OCI-LY3 (cell line): ENCODE data around the gene MXRA8.

Source experiments
- H2AFZ ChIP-seq: fragments of 200-600, 300-600 bp; shearing (Covaris generic); 2 replicates; pipeline ENCODE4 v1.6.0; 2014; ENCODE audit warnings: antibody characterized with exemption, low read depth, low read length
- H3K27ac ChIP-seq: fragments of 200-600, 300-600 bp; sonication (generic); 2 replicates; pipeline ENCODE4 v1.5.1; 2014; ENCODE audit warnings: mild to moderate bottlenecking, low read length, moderate library complexity, mixed read lengths
- H3K27me3 ChIP-seq: fragments of 200-600, 300-600 bp; sonication (generic); 2 replicates; pipeline ENCODE4 v1.6.1; 2014; ENCODE audit warnings: low read depth, low read length, mixed read lengths
- H3K36me3 ChIP-seq: fragments of 200-600, 300-600 bp; sonication (generic); replicated peaks from 2 replicates; pipeline ENCODE3; 2014; ENCODE audit warnings: low read depth, low read length, mixed read lengths
- H3K4me1 ChIP-seq: fragments of 300-600, 200-600 bp; sonication (generic); 2 replicates; pipeline ENCODE4 v1.6.1; 2014; ENCODE audit warnings: low read length, mixed read lengths
- H3K4me2 ChIP-seq: fragments of 200-600, 300-600 bp; sonication (generic); 2 replicates; pipeline ENCODE4 v1.6.1; 2014; ENCODE audit warnings: low read length, mixed read lengths
- H3K4me3 ChIP-seq: fragments of 300-600, 200-600 bp; sonication (generic); 2 replicates; pipeline ENCODE4 v1.5.1; 2014; ENCODE audit warnings: antibody characterized with exemption, mild to moderate bottlenecking, low read length, moderate library complexity
- H3K79me2 ChIP-seq: fragments of 300-600, 200-600 bp; shearing (Covaris generic); 2 replicates; pipeline ENCODE4 v1.6.1; 2014; ENCODE audit warnings: mild to moderate bottlenecking, low read length, mixed read lengths
- H3K9ac ChIP-seq: fragments of 300-600, 200-600 bp; shearing (Covaris generic); 2 replicates; pipeline ENCODE4 v1.6.0; 2014; ENCODE audit warnings: mild to moderate bottlenecking, low read length, moderate library complexity
- H3K9me3 ChIP-seq: fragments of 200-600, 300-600 bp; shearing (Covaris generic); 2 replicates; pipeline ENCODE4 v1.6.1; 2014; ENCODE audit warnings: low read length, mixed read lengths; ENCODE audit not compliant: insufficient read depth
- H4K20me1 ChIP-seq: fragments of 200-600, 300-600 bp; sonication (generic); 2 replicates; pipeline ENCODE4 v1.6.1; 2016; ENCODE audit warnings: low read length, mixed read lengths; ENCODE audit not compliant: insufficient read depth
- EZH2phosphoT487 ChIP-seq: fragments of 200-600 bp; shearing (Covaris generic); IDR thresholded peaks from 2 replicates; pipeline ENCODE4 v1.6.1; 2018; ENCODE audit warnings: antibody characterized with exemption, mixed run types, low read depth
- TF ChIP-seq, protein P1 (sequence below): fragments of 200-600, 300-600 bp; sonication (generic); IDR thresholded peaks from 2 replicates; pipeline ENCODE4 v1.5.1; 2014; ENCODE audit warnings: antibody characterized with exemption, low read length, low read depth

MXRA8 gene

DNA sequence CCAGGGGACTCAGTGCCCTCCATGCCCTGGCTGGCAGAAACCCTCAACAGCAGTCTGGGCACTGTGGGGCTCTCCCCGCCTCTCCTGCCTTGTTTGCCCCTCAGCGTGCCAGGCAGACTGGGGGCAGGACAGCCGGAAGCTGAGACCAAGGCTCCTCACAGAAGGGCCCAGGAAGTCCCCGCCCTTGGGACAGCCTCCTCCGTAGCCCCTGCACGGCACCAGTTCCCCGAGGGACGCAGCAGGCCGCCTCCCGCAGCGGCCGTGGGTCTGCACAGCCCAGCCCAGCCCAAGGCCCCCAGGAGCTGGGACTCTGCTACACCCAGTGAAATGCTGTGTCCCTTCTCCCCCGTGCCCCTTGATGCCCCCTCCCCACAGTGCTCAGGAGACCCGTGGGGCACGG, 30.1 kb downstream of the MXRA8 start:
- peaks cover 4% of the 10 kb centered on the region for H3K36me3 ChIP-seq
- no peak overlapping the region for H3K9ac ChIP-seq
- H3K4me2 ChIP-seq, result no peak overlapping the region
- peaks cover 12% of the 10 kb centered on the region for H3K4me1 ChIP-seq
- H3K9me3 ChIP-seq, result no peaks in the 10 kb centered on the region
- H3K79me2 ChIP-seq, result peaks cover 23% of the 10 kb centered on the region
- TF ChIP-seq EZH2phosphoT487, result no peak
- TF ChIP-seq, protein P1, sequence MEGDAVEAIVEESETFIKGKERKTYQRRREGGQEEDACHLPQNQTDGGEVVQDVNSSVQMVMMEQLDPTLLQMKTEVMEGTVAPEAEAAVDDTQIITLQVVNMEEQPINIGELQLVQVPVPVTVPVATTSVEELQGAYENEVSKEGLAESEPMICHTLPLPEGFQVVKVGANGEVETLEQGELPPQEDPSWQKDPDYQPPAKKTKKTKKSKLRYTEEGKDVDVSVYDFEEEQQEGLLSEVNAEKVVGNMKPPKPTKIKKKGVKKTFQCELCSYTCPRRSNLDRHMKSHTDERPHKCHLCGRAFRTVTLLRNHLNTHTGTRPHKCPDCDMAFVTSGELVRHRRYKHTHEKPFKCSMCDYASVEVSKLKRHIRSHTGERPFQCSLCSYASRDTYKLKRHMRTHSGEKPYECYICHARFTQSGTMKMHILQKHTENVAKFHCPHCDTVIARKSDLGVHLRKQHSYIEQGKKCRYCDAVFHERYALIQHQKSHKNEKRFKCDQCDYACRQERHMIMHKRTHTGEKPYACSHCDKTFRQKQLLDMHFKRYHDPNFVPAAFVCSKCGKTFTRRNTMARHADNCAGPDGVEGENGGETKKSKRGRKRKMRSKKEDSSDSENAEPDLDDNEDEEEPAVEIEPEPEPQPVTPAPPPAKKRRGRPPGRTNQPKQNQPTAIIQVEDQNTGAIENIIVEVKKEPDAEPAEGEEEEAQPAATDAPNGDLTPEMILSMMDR, result no peak
- no peak overlapping the region for H2AFZ ChIP-seq
- H3K27ac ChIP-seq, result no peak overlapping the region
- H3K4me3 ChIP-seq, result no peak overlapping the region
- H3K27me3 ChIP-seq, result no peaks in the 10 kb centered on the region
- peaks cover 6% of the 10 kb centered on the region; the same call in 1 of the 2 replicates for H4K20me1 ChIP-seq

DNA sequence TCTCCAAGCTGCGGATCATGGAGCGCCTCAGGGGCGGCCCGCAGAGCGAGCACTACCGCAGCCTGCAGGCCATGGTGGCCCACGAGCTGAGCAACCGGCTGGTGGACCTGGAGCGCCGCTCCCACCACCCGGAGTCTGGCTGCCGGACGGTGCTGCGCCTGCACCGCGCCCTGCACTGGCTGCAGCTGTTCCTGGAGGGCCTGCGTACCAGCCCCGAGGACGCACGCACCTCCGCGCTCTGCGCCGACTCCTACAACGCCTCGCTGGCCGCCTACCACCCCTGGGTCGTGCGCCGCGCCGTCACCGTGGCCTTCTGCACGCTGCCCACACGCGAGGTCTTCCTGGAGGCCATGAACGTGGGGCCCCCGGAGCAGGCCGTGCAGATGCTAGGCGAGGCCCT, 31.1 kb downstream of the MXRA8 start:
- peaks cover 30% of the 10 kb centered on the region for H3K79me2 ChIP-seq
- no peak overlapping the region for H3K4me2 ChIP-seq
- no peak overlapping the region for H3K9ac ChIP-seq
- no peaks in the 10 kb centered on the region for H3K9me3 ChIP-seq
- H2AFZ ChIP-seq, result no peak overlapping the region
- no peak overlapping the region for H3K27ac ChIP-seq
- TF ChIP-seq, protein P1, result no peak
- TF ChIP-seq EZH2phosphoT487, result no peak
- peaks cover 12% of the 10 kb centered on the region; the same call in 1 of the 2 replicates for H4K20me1 ChIP-seq
- peaks cover 15% of the 10 kb centered on the region for H3K4me1 ChIP-seq
- no peak overlapping the region for H3K4me3 ChIP-seq
- peaks cover 4% of the 10 kb centered on the region for H3K36me3 ChIP-seq
- no peaks in the 10 kb centered on the region for H3K27me3 ChIP-seq

DNA sequence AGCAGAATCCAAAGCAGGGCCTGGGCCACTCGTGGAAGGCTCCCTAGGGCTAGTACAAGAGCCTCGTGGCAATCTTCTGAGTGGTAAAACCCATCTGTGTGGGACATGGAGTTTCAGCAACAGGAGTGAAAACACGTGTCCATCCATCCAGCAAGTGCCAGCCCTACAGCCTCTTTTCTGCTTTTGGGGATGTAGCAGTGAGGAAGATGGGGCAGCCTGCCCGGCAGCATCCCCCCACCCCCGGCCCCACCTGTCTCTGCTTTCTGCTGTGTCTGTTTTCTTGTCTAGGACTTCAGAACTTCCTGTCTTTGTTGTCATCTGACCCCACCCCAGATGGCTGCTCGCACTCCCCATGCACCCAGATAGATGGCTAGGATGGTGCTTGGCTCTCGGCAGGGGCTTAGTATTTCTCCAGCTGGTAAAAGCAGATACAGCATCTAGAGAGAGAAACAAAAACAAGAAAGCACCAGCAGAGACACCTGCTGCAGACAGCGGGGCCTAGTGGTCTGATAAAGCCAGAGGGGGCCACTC, 32.2 kb downstream of the MXRA8 start:
- Histone ChIP-seq H2AFZ (no peak overlapping the region), H3K27me3 (no peaks in the 10 kb centered on the region), H3K9me3 (no peaks in the 10 kb centered on the region), H3K79me2 (peaks cover 42% of the 10 kb centered on the region), H3K4me3 (peak overlapping the region; percentile 81), H3K4me1 (peaks cover 15% of the 10 kb centered on the region), H3K9ac (peak overlapping the region; percentile 62; the same call in 1 of the 2 replicates), H3K27ac (no peak overlapping the region), H4K20me1 (peaks cover 21% of the 10 kb centered on the region), H3K4me2 (peak overlapping the region; percentile 94), H3K36me3 (peaks cover 4% of the 10 kb centered on the region)
- TF ChIP-seq, protein P1, result no peak
- no peak for TF ChIP-seq EZH2phosphoT487

DNA sequence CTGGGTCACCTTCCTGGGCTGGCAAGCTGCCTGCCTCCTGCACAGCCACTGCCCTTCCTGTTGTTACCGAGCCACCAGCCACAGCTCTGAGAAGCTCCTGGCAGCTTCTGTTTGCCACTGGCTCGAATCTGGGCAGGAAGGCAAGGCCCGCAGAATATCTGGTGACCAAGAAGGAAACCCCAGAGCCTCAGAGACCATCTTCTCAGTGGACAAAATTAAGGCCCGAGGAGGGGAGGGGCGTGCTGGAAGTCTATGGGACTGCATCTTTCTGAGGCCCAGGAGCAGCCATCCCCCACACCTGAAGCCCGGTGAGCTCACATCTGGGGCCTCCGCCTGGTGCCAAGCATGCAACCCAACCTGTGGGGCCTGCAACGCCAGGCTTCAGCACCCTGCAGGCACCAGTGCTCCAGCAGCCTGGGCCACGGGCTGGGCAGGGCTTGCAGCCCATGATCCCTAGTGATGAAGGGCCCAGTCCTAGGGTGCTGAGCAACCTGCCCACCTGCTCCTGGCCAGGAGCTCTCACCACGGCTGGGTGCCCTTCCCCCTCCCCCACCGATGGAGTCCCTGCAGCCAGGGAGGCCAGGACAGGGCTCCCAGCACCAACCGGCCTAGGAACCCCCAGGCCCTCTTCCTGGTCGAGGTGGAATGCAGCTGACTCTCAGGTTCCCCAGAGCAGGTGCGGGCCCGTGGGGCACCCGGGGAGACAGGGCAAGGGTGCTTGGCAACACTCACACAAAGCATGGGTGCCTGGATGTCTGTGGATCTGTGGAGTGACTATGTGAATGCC, 32.9 kb downstream of the MXRA8 start:
- Histone ChIP-seq H3K9ac (peak overlapping the region; percentile 62), H3K36me3 (peaks cover 4% of the 10 kb centered on the region), H4K20me1 (peaks cover 27% of the 10 kb centered on the region), H3K9me3 (no peaks in the 10 kb centered on the region), H3K4me2 (peak overlapping the region; percentile 94), H3K4me3 (peak overlapping the region; percentile 81), H2AFZ (no peak overlapping the region), H3K27me3 (no peaks in the 10 kb centered on the region), H3K79me2 (peaks cover 48% of the 10 kb centered on the region), H3K27ac (no peak overlapping the region), H3K4me1 (peaks cover 15% of the 10 kb centered on the region)
- no peak for TF ChIP-seq EZH2phosphoT487
- TF ChIP-seq, protein P1, result no peak
